ENCODE results near the gene IL20.

Gene IL20

GRCh38 chr1:206841609-206842323 is 23.7 kb upstream of the IL20 start:
- TF ChIP-seq, protein P1, sequence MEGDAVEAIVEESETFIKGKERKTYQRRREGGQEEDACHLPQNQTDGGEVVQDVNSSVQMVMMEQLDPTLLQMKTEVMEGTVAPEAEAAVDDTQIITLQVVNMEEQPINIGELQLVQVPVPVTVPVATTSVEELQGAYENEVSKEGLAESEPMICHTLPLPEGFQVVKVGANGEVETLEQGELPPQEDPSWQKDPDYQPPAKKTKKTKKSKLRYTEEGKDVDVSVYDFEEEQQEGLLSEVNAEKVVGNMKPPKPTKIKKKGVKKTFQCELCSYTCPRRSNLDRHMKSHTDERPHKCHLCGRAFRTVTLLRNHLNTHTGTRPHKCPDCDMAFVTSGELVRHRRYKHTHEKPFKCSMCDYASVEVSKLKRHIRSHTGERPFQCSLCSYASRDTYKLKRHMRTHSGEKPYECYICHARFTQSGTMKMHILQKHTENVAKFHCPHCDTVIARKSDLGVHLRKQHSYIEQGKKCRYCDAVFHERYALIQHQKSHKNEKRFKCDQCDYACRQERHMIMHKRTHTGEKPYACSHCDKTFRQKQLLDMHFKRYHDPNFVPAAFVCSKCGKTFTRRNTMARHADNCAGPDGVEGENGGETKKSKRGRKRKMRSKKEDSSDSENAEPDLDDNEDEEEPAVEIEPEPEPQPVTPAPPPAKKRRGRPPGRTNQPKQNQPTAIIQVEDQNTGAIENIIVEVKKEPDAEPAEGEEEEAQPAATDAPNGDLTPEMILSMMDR (IDR thresholded peaks at IDR 0.05; ENCODE audit: low read depth, low read length): no peak
- DNase-seq (ENCODE audit: low read depth in 2 of 2): no peak
- no peak overlapping the region for H3K4me3 ChIP-seq (replicated peaks in 1 of 2; ENCODE audit: low read depth in 2 of 2, low read length in 2 of 2)

GRCh38 chr1:206842854-206843253 is 22.6 kb upstream of the IL20 start:
- TF ChIP-seq, protein P1 (IDR thresholded peaks at IDR 0.05; ENCODE audit: low read depth, low read length): no peak
- H3K4me3 ChIP-seq (replicated peaks in 1 of 2; ENCODE audit: low read depth in 2 of 2, low read length in 2 of 2): no peak overlapping the region
- peak in 1 of 2 donors; percentile 18 for DNase-seq (ENCODE audit: low read depth in 2 of 2)

DNA sequence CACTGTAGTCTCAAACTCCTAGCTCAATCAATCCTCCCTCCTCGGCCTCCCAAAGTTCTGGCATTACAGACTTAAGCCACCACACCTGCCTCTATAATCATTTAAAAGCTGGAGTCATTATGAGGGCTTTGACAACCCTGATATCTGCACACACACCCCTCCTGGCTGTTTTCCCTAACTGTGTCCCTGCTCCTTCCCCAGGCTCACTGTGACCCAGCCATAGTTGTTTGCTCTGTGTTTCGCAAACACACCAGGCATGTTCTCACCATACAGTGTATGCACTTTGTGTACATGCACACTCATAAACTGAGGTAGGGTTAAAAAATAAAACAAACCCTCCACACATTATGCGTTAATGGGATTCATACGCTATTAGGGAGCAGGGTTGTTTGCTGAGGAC is 21.8 kb upstream of the IL20 start:
- TF ChIP-seq, protein P1 (IDR thresholded peaks at IDR 0.05; ENCODE audit: low read depth, low read length): no peak
- no peak overlapping the region for H3K4me3 ChIP-seq (replicated peaks in 1 of 2; ENCODE audit: low read depth in 2 of 2, low read length in 2 of 2)
- DNase-seq (ENCODE audit: low read depth in 2 of 2): no peak

DNA sequence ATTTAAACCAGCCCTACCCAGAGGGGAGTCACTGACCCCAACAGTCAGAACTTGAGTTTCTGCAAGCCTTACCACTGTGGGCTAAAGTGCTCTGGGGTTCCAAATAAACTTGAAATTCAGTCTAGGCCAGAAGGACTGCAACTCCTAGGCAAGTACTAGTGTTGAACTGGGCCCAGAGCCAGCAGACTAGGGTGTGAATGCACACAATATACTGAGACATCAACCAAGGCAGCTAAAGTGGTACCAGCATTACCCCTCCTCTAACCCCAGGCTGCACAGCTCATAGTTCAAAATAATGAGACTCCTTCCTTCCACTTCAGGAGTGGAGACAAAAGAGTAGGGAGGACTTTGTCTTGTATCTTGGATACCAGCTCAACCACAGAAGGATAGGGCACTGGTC is 18.9 kb upstream of the IL20 start:
- TF ChIP-seq, protein P1 (IDR thresholded peaks at IDR 0.05; ENCODE audit: low read depth, low read length): no peak
- no peak for DNase-seq (ENCODE audit: low read depth in 2 of 2)
- H3K4me3 ChIP-seq (replicated peaks in 1 of 2; ENCODE audit: low read depth in 2 of 2, low read length in 2 of 2): no peak overlapping the region

DNA sequence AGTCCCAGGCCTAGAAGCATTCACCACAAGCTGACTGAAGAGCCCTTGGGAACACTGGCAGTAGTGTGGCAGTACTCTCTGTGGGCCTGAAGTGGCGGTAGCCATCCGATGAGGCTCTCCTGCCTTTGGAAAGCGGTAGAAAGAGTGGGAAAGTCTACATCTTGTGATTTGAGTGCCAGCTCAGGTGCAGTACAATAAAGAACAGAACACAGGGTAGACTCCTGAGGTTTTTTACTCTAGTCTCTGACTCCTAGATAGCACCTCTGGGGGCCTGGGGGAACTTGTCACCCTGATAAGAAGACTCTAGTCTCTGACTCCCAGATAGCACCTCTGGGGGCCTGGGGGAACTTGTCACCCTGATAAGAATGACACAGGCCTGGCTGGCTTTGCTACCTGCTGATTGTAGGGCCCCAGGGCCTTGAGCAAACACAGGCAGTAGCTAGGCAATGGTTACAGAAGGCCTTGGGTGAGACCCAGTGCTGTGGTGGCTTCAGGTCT is 18.0 kb upstream of the IL20 start:
- no peak overlapping the region for H3K4me3 ChIP-seq (replicated peaks in 1 of 2; ENCODE audit: low read depth in 2 of 2, low read length in 2 of 2)
- TF ChIP-seq, protein P1 (IDR thresholded peaks at IDR 0.05; ENCODE audit: low read depth, low read length): no peak
- no peak for DNase-seq (ENCODE audit: low read depth in 2 of 2)

GRCh38 chr1:206847946-206848345 is 17.5 kb upstream of the IL20 start:
- DNase-seq (ENCODE audit: low read depth in 2 of 2): no peak
- TF ChIP-seq, protein P1 (IDR thresholded peaks at IDR 0.05; ENCODE audit: low read depth, low read length): no peak
- H3K4me3 ChIP-seq (replicated peaks in 1 of 2; ENCODE audit: low read depth in 2 of 2, low read length in 2 of 2): no peak overlapping the region
